Suprapubic skin (tissue), 4 donors: Measurements from ENCODE around the gene PDGFRB.

Source experiments
- CTCF ChIP-seq, 2 donors: fragments of 200-600 bp in 1 of 2; fragments of 450-650 bp in 1 of 2; sonication (generic) in 1 of 2; IDR thresholded peaks; one replicate each; pipeline ENCODE4 v1.5.1; 2016 to 2019; ENCODE audit warnings: antibody characterized with exemption in 2 of 2, mild to moderate bottlenecking in 1 of 2, moderate library complexity in 1 of 2
- EP300 ChIP-seq: sonication (generic); formaldehyde crosslinking; IDR thresholded peaks from one replicate; pipeline ENCODE4 v1.6.1; 2017; ENCODE audit warnings: antibody characterized with exemption
- POLR2A ChIP-seq, 2 donors: fragments of 450-650 bp; IDR thresholded peaks; one replicate each; pipeline ENCODE4 v1.6.1; 2017; ENCODE audit warnings: antibody characterized with exemption in 2 of 2, mild to moderate bottlenecking in 2 of 2, moderate library complexity in 2 of 2
- POLR2AphosphoS5 ChIP-seq, 3 donors: sonication (generic); formaldehyde crosslinking; IDR thresholded peaks; one replicate each; pipeline ENCODE4 v1.6.1; 2017; ENCODE audit warnings: antibody characterized with exemption in 3 of 3

- no peak for TF ChIP-seq POLR2A (IDR thresholded peaks at IDR 0.05)
- no peak for TF ChIP-seq POLR2AphosphoS5 (IDR thresholded peaks at IDR 0.05)
- TF ChIP-seq CTCF (IDR thresholded peaks at IDR 0.05), result no peak
- TF ChIP-seq EP300, result no peak
These were observed 40.3 kb upstream of the PDGFRB start for GRCh38 chr5:150195736-150196485.
